MCF 10A (cell line): ENCODE data around the gene PDE2A. TPM values are rescaled to one million over a fixed set of nuclear protein-coding genes. Genes with fewer than 3 reads are reported as not detected.

Experiments
- BruUV-seq: library from RNA; stranded (reverse); fragments of 400-500 nt; replicated peaks from 2 replicates; lab custom pipeline; 2021; lab: Mats Ljungman, UMichigan
- CTCF ChIA-PET: fragments of 300-600 bp; sonication (Branson Sonifier 250); formaldehyde crosslinking; extraction: SDS; loops from one replicate; lab custom pipeline; 2021; ENCODE audit warnings: antibody characterized with exemption, inconsistent platforms; lab: Yijun Ruan, JAX
- POLR2A ChIA-PET: fragments of 300-600, 350-650 bp; sonication (Branson Sonifier 250); formaldehyde crosslinking; extraction: SDS; loops from one replicate; lab custom pipeline; 2020; ENCODE audit warnings: antibody characterized with exemption, inconsistent platforms; lab: Yijun Ruan, JAX
- DNase-seq: peaks from one replicate; pipeline ENCODE4 v3.0.0-alpha.2; 2018; ENCODE audit not compliant: unreplicated experiment
- H3K27ac Mint-ChIP-seq: one replicate; pipeline ENCODE4 v1.8.0; 2022; ENCODE audit warnings: mild to moderate bottlenecking, low read depth, mixed read lengths; ENCODE audit not compliant: unreplicated experiment
- H3K27me3 Mint-ChIP-seq: one replicate; pipeline ENCODE4 v1.8.0; 2022; ENCODE audit warnings: mixed read lengths; ENCODE audit not compliant: insufficient read depth, unreplicated experiment
- H3K36me3 Mint-ChIP-seq: one replicate; pipeline ENCODE4 v1.8.0; 2022; ENCODE audit warnings: mild to moderate bottlenecking, moderate library complexity, mixed read lengths; ENCODE audit not compliant: insufficient read depth, unreplicated experiment
- H3K4me1 Mint-ChIP-seq: one replicate; pipeline ENCODE4 v1.8.0; 2022; ENCODE audit warnings: mixed read lengths; ENCODE audit not compliant: insufficient read depth, unreplicated experiment
- H3K4me3 Mint-ChIP-seq: one replicate; pipeline ENCODE4 v1.8.0; 2022; ENCODE audit warnings: mild to moderate bottlenecking, moderate library complexity, mixed read lengths; ENCODE audit not compliant: unreplicated experiment
- H3K9me3 Mint-ChIP-seq: one replicate; pipeline ENCODE4 v1.8.0; 2022; ENCODE audit warnings: mixed read lengths; ENCODE audit not compliant: unreplicated experiment
- CTCF ChIP-seq: fragments of 200-600 bp; IDR thresholded peaks from one replicate; pipeline ENCODE4 v1.8.0; 2022; ENCODE audit warnings: antibody characterized with exemption, mild to moderate bottlenecking; ENCODE audit not compliant: unreplicated experiment
- intact Hi-C: fragments of 100-400 bp; cut with micrococcal nuclease; formaldehyde crosslinking; loops from 2 replicates; pipeline ENCODE4 v1.14.1; 2022
- microRNA-seq: library from miRNA; unstranded; fragments of <30 nt; microRNA quantifications from one replicate; pipeline ENCODE4 v1.2.0, GENCODE V29; 2022
- total RNA-seq: library from RNA; stranded (reverse); gene quantifications from 2 replicates; pipeline ENCODE4 v1.2.3, GENCODE V29; 2022

PDE2A gene
- total RNA-seq, 1 experiment from 2014 or later: 1.9 TPM

- H3K4me1 Mint-ChIP-seq: peaks cover 7% of the 10 kb centered on the region
- no peaks in the 10 kb centered on the region for H3K36me3 Mint-ChIP-seq
- TF ChIP-seq CTCF: no peak
- ChIA-PET CTCF (interaction anchor here (0.7 to 0.9 kb wide), 3 partner anchors 9 to 223 kb away, joined by 3 to 5 read pairs (median 5); no protein-coding TSS in a partner anchor), POLR2A (interaction anchor here (1.3 kb wide), 1 partner anchor 15 kb away, joined by 5 read pairs; no protein-coding TSS in a partner anchor)
- no peaks in the 10 kb centered on the region for H3K27me3 Mint-ChIP-seq
- no TSS peak for BruUV-seq
- H3K9me3 Mint-ChIP-seq: no peaks in the 10 kb centered on the region
- no peak for DNase-seq
- intact Hi-C loops: no loop called here
- H3K27ac Mint-ChIP-seq: no peak overlapping the region
- no peak overlapping the region for H3K4me3 Mint-ChIP-seq
These were observed 139.6 kb downstream of the PDE2A start for GRCh38 chr11:72534371-72535193.

- no TSS peak for BruUV-seq
- no peak for DNase-seq
- intact Hi-C loops: no loop called here
- Mint-ChIP-seq H3K27ac (no peak overlapping the region), H3K9me3 (no peaks in the 10 kb centered on the region), H3K4me1 (peaks cover 6% of the 10 kb centered on the region), H3K27me3 (no peaks in the 10 kb centered on the region), H3K4me3 (no peak overlapping the region), H3K36me3 (no peaks in the 10 kb centered on the region)
- ChIA-PET CTCF (interaction anchor here (0.7 kb wide), 1 partner anchor 778 kb away, joined by 3 read pairs; no protein-coding TSS in a partner anchor), POLR2A (no interaction called here)
- TF ChIP-seq CTCF: no peak
These were observed 145.2 kb downstream of the PDE2A start for GRCh38 chr11:72529068-72529467.

GRCh38 chr11:72528121-72528520 lies 146.1 kb downstream of the PDE2A start:
- intact Hi-C loops: no loop called here
- Mint-ChIP-seq H3K36me3 (no peaks in the 10 kb centered on the region), H3K27me3 (no peaks in the 10 kb centered on the region), H3K27ac (no peak overlapping the region), H3K9me3 (no peaks in the 10 kb centered on the region), H3K4me3 (no peak overlapping the region), H3K4me1 (peaks cover 6% of the 10 kb centered on the region)
- no peak for TF ChIP-seq CTCF
- no peak for DNase-seq
- ChIA-PET CTCF (no interaction called here), POLR2A (no interaction called here)
- no TSS peak for BruUV-seq

Small RNA genes lying within 50 kb of the gene (microRNA-seq; reads per million reads assigned to microRNA genes)
- gene MIR139: 198 reads per million, percentile 77 among the genes with 10 or more reads in this experiment

Other genes starting within 250 kb of the PDE2A start
- 42.2 and 44.4 TPM in 2 replicates for gene CLPB, start 239.9 kb downstream of the PDE2A start, total RNA-seq
- gene ARAP1, start 78.0 kb upstream of the PDE2A start, total RNA-seq: 47.0 and 47.6 TPM in 2 replicates
- gene STARD10, start 119.6 kb upstream of the PDE2A start, total RNA-seq: 10.6 and 16.9 TPM in 2 replicates
- 9.9 and 11.2 TPM in 2 replicates for gene ATG16L2, start 140.0 kb upstream of the PDE2A start, total RNA-seq